H1 (cell line): ENCODE measurements around the gene AMBP. TPM values are rescaled to one million over a fixed set of nuclear protein-coding genes. Genes with fewer than 3 reads are reported as not detected.

Experiments used
- CTCF ChIA-PET: fragments of 300-600 bp; sonication (Branson Sonifier 250); formaldehyde crosslinking; loops from one replicate; lab custom pipeline; 2021; ENCODE audit not compliant: partially characterized antibody; lab: Charles Lee
- POLR2A ChIA-PET: fragments of 300-600 bp; sonication (Branson Sonifier 250); formaldehyde crosslinking; loops from one replicate; lab custom pipeline; 2021; ENCODE audit warnings: inconsistent platforms; ENCODE audit not compliant: partially characterized antibody; lab: Charles Lee
- DNase-seq, 2 experiments: peaks; one replicate each; pipeline versions ENCODE4 v3.0.0 to v3.0.0-alpha.2; 2010 to 2022; ENCODE audit warnings: low spot score in 2 of 2, low read depth in 1 of 2, mixed read lengths in 1 of 2
- FAIRE-seq: peaks from 2 replicates; lab custom pipeline; 2011; peaks lifted over from hg19 to GRCh38; lab: Jason Lieb, UNC
- H2AFZ ChIP-seq: 2 replicates; pipeline ENCODE4 v1.8.1; 2012; ENCODE audit warnings: low read length, inconsistent platforms
- H2AK5ac ChIP-seq: 2 replicates; pipeline ENCODE4 v1.6.1; 2013; ENCODE audit warnings: low read depth, low read length
- H2BK120ac ChIP-seq: replicated peaks from 2 replicates; pipeline ENCODE3; 2013; ENCODE audit warnings: low read depth, low read length, inconsistent platforms
- H2BK12ac ChIP-seq: 2 replicates; pipeline ENCODE4 v1.6.1; 2013; ENCODE audit warnings: low read depth, low read length
- H2BK15ac ChIP-seq: 2 replicates; pipeline ENCODE4 v1.6.1; 2013; ENCODE audit warnings: low read length
- H2BK20ac ChIP-seq: 2 replicates; pipeline ENCODE4 v1.6.1; 2013; ENCODE audit warnings: low read length
- H2BK5ac ChIP-seq: 2 replicates; pipeline ENCODE4 v1.6.1; 2013; ENCODE audit warnings: low read depth, low read length
- H3K14ac ChIP-seq: 2 replicates; pipeline ENCODE4 v1.6.1; 2013; ENCODE audit warnings: inconsistent platforms; ENCODE audit not compliant: insufficient read length
- H3K18ac ChIP-seq: 2 replicates; pipeline ENCODE4 v1.6.1; 2013; ENCODE audit warnings: low read length; ENCODE audit errors: extremely low read depth
- H3K23ac ChIP-seq: 2 replicates; pipeline ENCODE4 v1.6.1; 2013; ENCODE audit warnings: inconsistent platforms; ENCODE audit not compliant: insufficient read length
- H3K23me2 ChIP-seq: 2 replicates; pipeline ENCODE4 v1.6.1; 2013; ENCODE audit warnings: low read depth, low read length
- H3K27ac ChIP-seq: 2 replicates; pipeline ENCODE4 v1.6.1; 2011; ENCODE audit warnings: low read depth, low read length, inconsistent platforms
- H3K27me3 ChIP-seq, 4 experiments: replicated peaks in 1 of 4; 1 replicate in 1 of 4; 2 replicates in 3 of 4; pipeline versions ENCODE4 v1.6.1 to v1.8.1; 2011 to 2013; ENCODE audit warnings: low read length in 3 of 4, mild to moderate bottlenecking in 3 of 4, inconsistent platforms in 2 of 4, mixed read lengths in 2 of 4, moderate library complexity in 1 of 4; ENCODE audit not compliant: control insufficient read depth in 3 of 4, insufficient read depth in 3 of 4; ENCODE audit errors: extremely low read depth in 1 of 4
- H3K36me3 ChIP-seq, 4 experiments: 2 replicates each; pipeline versions ENCODE4 v1.6.1 to v1.8.1; 2011 to 2013; ENCODE audit warnings: mild to moderate bottlenecking in 4 of 4, low read length in 3 of 4, moderate library complexity in 2 of 4, control low read depth in 1 of 4, inconsistent platforms in 1 of 4; ENCODE audit not compliant: insufficient read depth in 4 of 4, control insufficient read depth in 2 of 4
- H3K4ac ChIP-seq: replicated peaks from 2 replicates; pipeline ENCODE3; 2013; ENCODE audit warnings: low read length, low read depth, mixed read lengths, inconsistent platforms; ENCODE audit not compliant: insufficient read length
- H3K4me1 ChIP-seq, 4 experiments: replicated peaks in 1 of 4; 1 replicate in 1 of 4; 2 replicates in 3 of 4; pipeline versions ENCODE4 v1.6.1 to v1.8.1; 2011 to 2013; ENCODE audit warnings: low read length in 3 of 4, inconsistent platforms in 2 of 4, mixed read lengths in 1 of 4; ENCODE audit not compliant: insufficient read depth in 4 of 4, control insufficient read depth in 3 of 4
- H3K4me2 ChIP-seq, 2 experiments: 2 replicates each; pipeline versions ENCODE4 v1.6.1 to v1.8.1; 2011 to 2013; ENCODE audit warnings: low read depth in 2 of 2, low read length in 2 of 2, control low read depth in 1 of 2, inconsistent platforms in 1 of 2, mild to moderate bottlenecking in 1 of 2; ENCODE audit not compliant: insufficient read depth in 1 of 2
- H3K4me3 ChIP-seq, 4 experiments: fragments of 200-600, 300-600 bp in 1 of 4; sonication (generic), shearing (Covaris generic), sonication (Bioruptor Twin) in 1 of 4; 2 replicates each; pipeline versions ENCODE4 v1.5.1 to v1.8.1; 2011 to 2016; ENCODE audit warnings: low read length in 4 of 4, low read depth in 3 of 4, control low read depth in 2 of 4, inconsistent platforms in 2 of 4, mild to moderate bottlenecking in 2 of 4, mixed read lengths in 1 of 4, moderate library complexity in 1 of 4; ENCODE audit not compliant: insufficient read depth in 2 of 4; ENCODE audit errors: extremely low read depth in 1 of 4
- H3K56ac ChIP-seq: replicated peaks from 2 replicates; pipeline ENCODE3; 2013; ENCODE audit warnings: low read depth, mild to moderate bottlenecking, mixed read lengths, low read length, inconsistent platforms; ENCODE audit not compliant: insufficient read length
- H3K79me1 ChIP-seq: 2 replicates; pipeline ENCODE4 v1.6.1; 2013; ENCODE audit warnings: low read depth, low read length, control low read depth
- H3K79me2 ChIP-seq, 2 experiments: 2 replicates each; pipeline versions ENCODE4 v1.6.1 to v1.8.1; 2012 to 2013; ENCODE audit warnings: low read length in 2 of 2, mild to moderate bottlenecking in 2 of 2, inconsistent platforms in 1 of 2; ENCODE audit not compliant: insufficient read depth in 2 of 2, control insufficient read depth in 1 of 2
- H3K9ac ChIP-seq, 4 experiments: replicated peaks in 1 of 4; 1 replicate in 1 of 4; 2 replicates in 3 of 4; pipeline versions ENCODE4 v1.6.1 to v1.8.1; 2011 to 2013; ENCODE audit warnings: low read depth in 3 of 4, low read length in 3 of 4, control low read depth in 2 of 4, mild to moderate bottlenecking in 2 of 4, moderate library complexity in 2 of 4, inconsistent platforms in 1 of 4; ENCODE audit errors: extremely low read depth in 1 of 4
- H3K9me3 ChIP-seq, 2 experiments: 2 replicates each; pipeline versions ENCODE4 v1.6.1 to v1.8.1; 2012 to 2013; ENCODE audit warnings: mild to moderate bottlenecking in 2 of 2, moderate library complexity in 2 of 2, control low read depth in 1 of 2, inconsistent platforms in 1 of 2, low read depth in 1 of 2, low read length in 1 of 2, mixed read lengths in 1 of 2; ENCODE audit not compliant: insufficient read depth in 2 of 2
- H4K20me1 ChIP-seq, 2 experiments: replicated peaks in 1 of 2; 2 replicates each; pipeline versions ENCODE3 to v1.8.1; 2011 to 2013; ENCODE audit warnings: inconsistent platforms in 2 of 2, low read length in 2 of 2, mild to moderate bottlenecking in 1 of 2; ENCODE audit not compliant: insufficient read depth in 2 of 2, control insufficient read depth in 1 of 2
- H4K5ac ChIP-seq: 2 replicates; pipeline ENCODE4 v1.6.1; 2013; ENCODE audit warnings: low read length, low read depth, mixed read lengths, inconsistent platforms; ENCODE audit not compliant: insufficient read length
- H4K8ac ChIP-seq: 2 replicates; pipeline ENCODE4 v1.8.0; 2013; ENCODE audit warnings: mild to moderate bottlenecking, moderate library complexity, low read length, inconsistent platforms; ENCODE audit not compliant: insufficient read depth; ENCODE audit errors: extremely low read depth
- H4K91ac ChIP-seq: replicated peaks from 2 replicates; pipeline ENCODE3; 2013; ENCODE audit warnings: low read length, mixed read lengths, inconsistent platforms; ENCODE audit not compliant: insufficient read length
- WGBS, 2 experiments: shearing (Covaris generic) in 1 of 2; methylation state at CpG; one replicate each; pipeline versions ENCODE4 v1.1.6 to v1.1.7; 2013 to 2015; ENCODE audit warnings: low lambda C conversion rate in 2 of 2, mixed read lengths in 2 of 2, inconsistent platforms in 1 of 2, low coverage in 1 of 2, missing lambda C conversion rate in 1 of 2; ENCODE audit not compliant: insufficient replicate concordance in 2 of 2, insufficient coverage in 1 of 2, insufficient read length in 1 of 2; ENCODE audit errors: extremely low coverage in 1 of 2, missing lambda C conversion rate in 1 of 2; 5-methylcytosine and 5-hydroxymethylcytosine counted together
- polyA plus RNA-seq, 7 experiments: library from polyadenylated mRNA; depleted of rRNA in 3 of 7; stranded (reverse) in 5 of 7; unstranded in 2 of 7; fragments of >200 nt in 5 of 7; fragments of 200-250 nt in 2 of 7; gene quantifications; 1 replicate in 5 of 7; 2 replicates in 1 of 7; 4 replicates in 1 of 7; pipeline versions ENCODE4 v1.2.1 to v1.2.3, GENCODE V29; 2011 to 2013; ENCODE audit warnings: missing spikeins in 2 of 7, mixed read lengths in 2 of 7
- total RNA-seq: library from RNA; stranded (reverse); fragmentation: NEBNext Ultra II Directional; extraction: Animal tissue kit (Norgen Biotek cat#: 25700); gene quantifications from 2 replicates; pipeline ENCODE4 v1.2.1, GENCODE V29; 2021

Gene AMBP
- total and polyA plus RNA-seq, 2 of the 8 experiments (the other 6 are each of a cell fraction or from before 2014, with no cell fraction given), result 3.0 to 4.0 TPM

GRCh38 chr9:114122136-114123027 is 44.3 kb upstream of the AMBP start:
- H4K91ac ChIP-seq, result no peak overlapping the region
- H3K79me1 ChIP-seq, result no peaks in the 10 kb centered on the region
- no peak overlapping the region for H2BK15ac ChIP-seq
- no peaks in the 10 kb centered on the region for H3K36me3 ChIP-seq
- H3K4me1 ChIP-seq, result peaks cover 0 to 7% (median 1%) of the 10 kb centered on the region in 4 experiments; a peak in 4 of 7 replicates
- H3K23me2 ChIP-seq, result peaks cover 3% of the 10 kb centered on the region; the same call in 1 of the 2 replicates
- no peak overlapping the region for H3K27ac ChIP-seq
- no peak overlapping the region for H3K4me3 ChIP-seq
- H4K8ac ChIP-seq, result no peak overlapping the region
- H2BK120ac ChIP-seq, result no peak overlapping the region
- peaks cover 0 to 2% of the 10 kb centered on the region in 2 experiments for H4K20me1 ChIP-seq
- H3K14ac ChIP-seq, result no peak overlapping the region
- POLR2A ChIA-PET, result no interaction called here
- H3K27me3 ChIP-seq, result 0 out of 7 replicates have a peak, but pooled peaks cover 0 to 3% (median 0%) of the 10 kb centered on the region in 4 experiments
- WGBS, 2 experiments, result 80% methylated on average over 9 of the region's 9 CpGs; no CpG with 5 or more reads in 1 of the 2 experiments
- FAIRE-seq, result no peak
- H3K9me3 ChIP-seq, result no peaks in the 10 kb centered on the region
- CTCF ChIA-PET, result interaction anchor here (0.6 to 11.0 kb wide), 9 partner anchors 10 to 168 kb away, joined by 3 to 123 read pairs (median 4); partner anchors contain the start of gene COL27A1
- H3K18ac ChIP-seq, result no peak overlapping the region
- no peak overlapping the region for H3K9ac ChIP-seq
- no peak overlapping the region for H2BK20ac ChIP-seq
- no peak overlapping the region for H3K4me2 ChIP-seq
- no peak overlapping the region for H2BK5ac ChIP-seq
- no peak overlapping the region for H3K23ac ChIP-seq
- no peaks in the 10 kb centered on the region for H3K79me2 ChIP-seq
- no peak for DNase-seq
- no peak overlapping the region for H2BK12ac ChIP-seq
- H2AFZ ChIP-seq, result no peak overlapping the region
- H3K4ac ChIP-seq, result no peak overlapping the region
- no peak overlapping the region for H3K56ac ChIP-seq
- H2AK5ac ChIP-seq, result no peak overlapping the region
- H4K5ac ChIP-seq, result no peak overlapping the region
